Neural crest cell (in vitro differentiated cells): ENCODE data around the gene ZP3. TPM values are rescaled to one million over a fixed set of nuclear protein-coding genes. Genes with fewer than 3 reads are reported as not detected.
"Not testable (repeated sequence)": the region's sequence is repeated elsewhere in the genome, so short reads cannot be mapped to it uniquely, and the experiment has no call there.

Source experiments
- DNase-seq: peaks from one replicate; pipeline ENCODE4 v3.0.0; 2021; ENCODE audit warnings: low read depth, mixed read lengths, low spot score
- H3K27ac Mint-ChIP-seq: one replicate; pipeline ENCODE4 v1.8.0; 2021; ENCODE audit warnings: mild to moderate bottlenecking, mixed read lengths; ENCODE audit not compliant: unreplicated experiment
- H3K27me3 Mint-ChIP-seq: 2 replicates; pipeline ENCODE4 v1.8.0; 2021; ENCODE audit warnings: low read depth, mild to moderate bottlenecking, mixed read lengths
- H3K36me3 Mint-ChIP-seq: 2 replicates; pipeline ENCODE4 v1.8.0; 2021; ENCODE audit warnings: low read depth, mild to moderate bottlenecking, mixed read lengths
- H3K4me1 Mint-ChIP-seq: 2 replicates; pipeline ENCODE4 v1.8.0; 2021; ENCODE audit warnings: mixed read lengths
- H3K4me3 Mint-ChIP-seq: one replicate; pipeline ENCODE4 v1.8.0; 2021; ENCODE audit warnings: mild to moderate bottlenecking, mixed read lengths
- H3K9me3 Mint-ChIP-seq: 2 replicates; pipeline ENCODE4 v1.8.0; 2021; ENCODE audit warnings: mixed read lengths
- CTCF ChIP-seq: fragments of 200-600 bp; sonication (generic); conservative IDR thresholded peaks from 2 replicates; pipeline ENCODE4 v1.5.0; 2021; ENCODE audit warnings: antibody characterized with exemption, mild to moderate bottlenecking
- total RNA-seq: library from RNA; stranded (reverse); gene quantifications from 2 replicates; pipeline ENCODE4 v1.2.1, GENCODE V29; 2021

The ZP3 gene
- total RNA-seq, 1 donor from 2014 or later = 0.49 TPM

- DNase-seq = no peak
- H3K4me3 Mint-ChIP-seq = no peak overlapping the region
- no peaks in the 10 kb centered on the region for H3K36me3 Mint-ChIP-seq
- peaks cover 16% of the 10 kb centered on the region for H3K27me3 Mint-ChIP-seq
- H3K4me1 Mint-ChIP-seq = peaks cover 4% of the 10 kb centered on the region
- no peak for TF ChIP-seq CTCF
- H3K27ac Mint-ChIP-seq = peak overlapping the region; percentile 63
- H3K9me3 Mint-ChIP-seq = no peaks in the 10 kb centered on the region
These were observed 911 bp upstream of the ZP3 start for GRCh38 chr7:76423666-76424412.

- Mint-ChIP-seq H3K27me3 (peaks cover 14% of the 10 kb centered on the region), H3K4me1 (peaks cover 4% of the 10 kb centered on the region), H3K36me3 (no peaks in the 10 kb centered on the region), H3K9me3 (no peaks in the 10 kb centered on the region), H3K4me3 (no peak overlapping the region), H3K27ac (peak overlapping the region; percentile 67)
- no peak for DNase-seq
- TF ChIP-seq CTCF = no peak
These were observed 406 bp downstream of the ZP3 start for GRCh38 chr7:76425156-76425555.

GRCh38 chr7:76425558-76425957 lies 808 bp downstream of the ZP3 start:
- H3K27me3 Mint-ChIP-seq = peaks cover 13% of the 10 kb centered on the region
- H3K4me3 Mint-ChIP-seq, H3K27ac Mint-ChIP-seq, DNase-seq, H3K9me3 Mint-ChIP-seq, H3K4me1 Mint-ChIP-seq, H3K36me3 Mint-ChIP-seq: not testable (repeated sequence)

GRCh38 chr7:76426246-76426645 lies 1.5 kb downstream of the ZP3 start:
- peaks cover 13% of the 10 kb centered on the region for H3K27me3 Mint-ChIP-seq
- no peak overlapping the region for H3K27ac Mint-ChIP-seq
- no peaks in the 10 kb centered on the region for H3K36me3 Mint-ChIP-seq
- no peaks in the 10 kb centered on the region for H3K9me3 Mint-ChIP-seq
- no peak for DNase-seq
- no peak for TF ChIP-seq CTCF
- peaks cover 4% of the 10 kb centered on the region for H3K4me1 Mint-ChIP-seq
- no peak overlapping the region for H3K4me3 Mint-ChIP-seq

- H3K27ac Mint-ChIP-seq = no peak overlapping the region
- TF ChIP-seq CTCF = no peak
- peaks cover 4% of the 10 kb centered on the region for H3K4me1 Mint-ChIP-seq
These were observed 2.9 kb downstream of the ZP3 start for GRCh38 chr7:76427635-76428034.

GRCh38 chr7:76428149-76428823 lies 3.5 kb downstream of the ZP3 start:
- peak overlapping the region; percentile 86 for H3K27ac Mint-ChIP-seq
- no peak for DNase-seq
- H3K4me3 Mint-ChIP-seq = no peak overlapping the region
- peaks cover 4% of the 10 kb centered on the region for H3K4me1 Mint-ChIP-seq
- no peaks in the 10 kb centered on the region for H3K36me3 Mint-ChIP-seq
- H3K9me3 Mint-ChIP-seq = no peaks in the 10 kb centered on the region
- H3K27me3 Mint-ChIP-seq = peaks cover 7% of the 10 kb centered on the region
- TF ChIP-seq CTCF = no peak

More at GRCh38 chr7:76427635-76428034, 2.9 kb downstream of the ZP3 start:
- Mint-ChIP-seq H3K36me3 (no peaks in the 10 kb centered on the region), H3K9me3 (no peaks in the 10 kb centered on the region), H3K27me3 (peaks cover 13% of the 10 kb centered on the region), H3K4me3 (no peak overlapping the region)
- DNase-seq = no peak
